ENCODE results near the gene IL1F10. TPM values are rescaled to one million over a fixed set of nuclear protein-coding genes. Genes with fewer than 3 reads are reported as not detected.

The IL1F10 gene
- total and polyA plus RNA-seq, 2 of the 8 experiments (the other 6 are each of a cell fraction or from before 2014, with no cell fraction given), result not detected

GRCh38 chr2:113028112-113028511, 39.7 kb upstream of the IL1F10 start (continued):
- no peak for TF ChIP-seq ASH2L (IDR thresholded peaks at IDR 0.05; ENCODE audit: low read length)
